Inflammatory macrophage (primary cell): ENCODE data around the gene ODAD4.

Source experiments
- DNase-seq, 2 donors: peaks; one replicate each; pipeline ENCODE4 v3.0.0-alpha.2; 2020 to 2022

ODAD4 gene

DNA sequence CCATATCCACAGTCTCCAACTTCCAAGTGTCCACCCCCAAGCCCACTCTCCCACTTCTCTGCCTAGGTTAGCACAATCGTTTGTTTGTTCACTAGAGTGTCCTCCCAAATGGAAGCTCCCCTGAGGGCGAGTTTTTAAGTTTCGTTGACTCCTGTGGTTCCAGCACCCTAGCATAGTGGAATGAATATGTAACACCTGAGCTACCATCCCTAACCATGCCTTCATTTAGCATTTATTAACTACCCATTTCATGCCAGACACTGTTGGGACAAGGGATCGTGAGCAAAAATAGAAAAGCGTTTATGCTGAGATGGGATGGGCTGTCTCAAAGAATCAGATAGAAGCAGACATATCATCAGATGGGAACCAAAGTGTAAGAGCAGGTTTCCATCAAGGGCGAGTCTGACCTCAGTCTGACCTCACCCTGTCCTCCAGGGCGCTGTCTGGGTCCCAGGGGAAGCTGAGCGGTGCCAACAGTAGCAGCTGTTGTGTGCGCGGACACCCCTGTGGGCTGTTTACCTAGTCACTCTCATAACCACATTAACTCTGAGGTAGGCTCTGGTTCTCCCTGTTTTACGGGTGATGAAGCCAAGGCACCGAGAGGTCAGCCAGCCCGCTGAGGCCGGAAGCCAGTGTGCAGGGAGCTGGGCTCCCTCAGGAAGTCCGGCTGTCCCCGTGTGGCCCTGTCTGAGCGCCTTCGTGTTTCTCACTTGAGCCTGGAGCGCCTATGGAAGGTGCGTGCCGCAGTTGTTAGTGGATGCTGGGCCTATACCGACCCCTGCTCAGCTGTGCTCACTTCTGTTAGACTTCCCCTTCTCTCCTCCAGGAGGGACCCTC is 42.4 kb downstream of the ODAD4 start:
- DNase-seq, result no peak

DNA sequence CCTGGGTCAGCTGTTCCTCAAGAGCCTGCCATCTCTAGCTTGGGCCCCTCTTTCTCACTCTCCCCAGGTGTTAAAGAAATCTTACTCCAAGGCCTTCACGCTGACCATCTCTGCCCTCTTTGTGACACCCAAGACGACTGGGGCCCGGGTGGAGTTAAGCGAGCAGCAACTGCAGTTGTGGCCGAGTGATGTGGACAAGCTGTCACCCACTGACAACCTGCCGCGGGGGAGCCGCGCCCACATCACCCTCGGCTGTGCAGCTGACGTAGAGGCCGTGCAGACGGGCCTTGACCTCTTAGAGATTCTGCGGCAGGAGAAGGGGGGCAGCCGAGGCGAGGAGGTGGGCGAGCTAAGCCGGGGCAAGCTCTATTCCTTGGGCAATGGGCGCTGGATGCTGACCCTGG is 43.0 kb downstream of the ODAD4 start:
- no peak for DNase-seq

DNA sequence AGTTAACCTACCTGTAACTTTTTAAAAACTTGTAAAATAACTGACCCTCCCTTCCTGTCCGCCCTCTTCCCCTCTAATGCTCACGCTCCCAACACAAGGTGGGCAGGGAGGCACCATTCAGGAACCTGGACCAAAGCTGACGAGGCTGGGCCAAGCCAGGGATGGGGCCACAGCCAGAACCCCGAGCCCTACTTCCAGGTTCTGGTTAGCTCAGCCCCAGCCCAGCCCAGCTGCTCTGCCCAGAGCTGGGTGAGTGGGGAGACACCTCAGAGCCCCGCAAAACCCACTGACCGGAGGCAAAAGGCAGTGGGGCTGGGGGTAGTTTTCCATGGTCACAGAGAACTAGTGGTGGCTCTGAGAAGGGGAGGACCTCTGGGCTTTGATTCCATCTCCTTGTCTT is 43.6 kb downstream of the ODAD4 start:
- DNase-seq, result no peak

DNA sequence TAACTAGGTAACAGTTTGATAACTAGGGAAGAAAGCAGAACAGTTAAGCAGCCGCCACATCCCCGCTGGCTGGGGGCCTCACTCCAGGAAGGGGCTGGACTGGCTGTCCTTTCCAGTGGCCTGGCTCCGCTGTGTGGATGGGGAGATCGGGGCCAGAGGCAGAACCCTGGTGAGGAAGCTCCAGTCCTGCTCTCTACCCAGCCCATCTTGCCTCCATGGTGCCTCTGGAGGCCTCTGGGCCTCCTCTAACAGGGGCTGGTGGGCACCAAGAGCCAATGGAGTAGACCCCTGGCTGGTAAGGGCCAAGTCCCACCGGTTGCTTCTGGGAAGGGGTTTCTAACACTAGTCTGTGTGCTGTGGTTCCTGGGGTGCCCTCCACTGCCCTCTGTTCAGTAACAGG is 44.2 kb downstream of the ODAD4 start:
- no peak for DNase-seq

DNA sequence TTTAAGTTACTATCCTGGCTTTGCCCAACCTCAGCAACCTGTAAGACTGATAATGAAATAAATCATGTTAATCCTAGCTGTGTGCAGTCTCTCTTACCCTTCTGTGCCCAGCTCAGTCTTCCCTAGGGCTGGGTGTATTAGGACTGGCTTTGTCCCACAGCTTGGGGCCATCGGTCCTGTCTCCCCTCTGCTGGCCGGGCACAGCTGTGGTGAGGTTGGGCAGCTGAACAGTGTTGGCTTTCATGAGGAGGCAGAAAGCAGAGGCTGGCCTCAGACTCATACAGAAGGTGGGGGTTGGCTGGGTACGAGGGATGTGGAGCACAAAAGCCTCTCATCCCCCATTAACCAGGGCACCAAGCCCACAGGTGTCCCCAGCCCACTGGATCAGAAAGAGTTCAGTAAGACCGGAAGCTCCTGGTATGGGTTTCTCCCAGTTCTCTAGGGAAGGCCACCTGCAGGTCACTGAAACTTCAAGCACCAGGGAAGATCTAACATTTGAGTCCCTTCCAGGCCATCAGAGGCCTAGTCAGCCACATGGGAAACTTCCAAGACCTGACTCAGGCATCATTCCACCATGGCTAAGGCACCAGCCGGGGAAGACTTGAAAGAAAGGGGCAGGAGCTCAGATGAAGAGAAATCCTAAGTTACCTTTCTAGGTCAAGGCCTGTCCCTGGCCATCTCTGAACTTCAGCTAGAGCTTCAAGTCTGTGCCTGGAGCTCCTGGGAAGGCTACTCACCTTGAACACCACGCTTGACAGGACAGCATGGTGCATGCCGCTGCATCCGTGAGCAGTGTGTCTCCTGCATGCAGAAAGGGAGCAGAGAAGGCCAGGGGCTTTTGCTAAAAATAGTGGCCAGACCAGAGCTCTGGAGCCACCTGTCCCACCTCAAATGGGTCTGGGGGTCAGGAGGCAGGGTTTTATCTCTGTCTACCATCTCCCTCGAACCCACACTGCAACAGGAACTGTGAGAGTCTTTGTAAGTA is 45.0 kb downstream of the ODAD4 start:
- DNase-seq, result no peak

DNA sequence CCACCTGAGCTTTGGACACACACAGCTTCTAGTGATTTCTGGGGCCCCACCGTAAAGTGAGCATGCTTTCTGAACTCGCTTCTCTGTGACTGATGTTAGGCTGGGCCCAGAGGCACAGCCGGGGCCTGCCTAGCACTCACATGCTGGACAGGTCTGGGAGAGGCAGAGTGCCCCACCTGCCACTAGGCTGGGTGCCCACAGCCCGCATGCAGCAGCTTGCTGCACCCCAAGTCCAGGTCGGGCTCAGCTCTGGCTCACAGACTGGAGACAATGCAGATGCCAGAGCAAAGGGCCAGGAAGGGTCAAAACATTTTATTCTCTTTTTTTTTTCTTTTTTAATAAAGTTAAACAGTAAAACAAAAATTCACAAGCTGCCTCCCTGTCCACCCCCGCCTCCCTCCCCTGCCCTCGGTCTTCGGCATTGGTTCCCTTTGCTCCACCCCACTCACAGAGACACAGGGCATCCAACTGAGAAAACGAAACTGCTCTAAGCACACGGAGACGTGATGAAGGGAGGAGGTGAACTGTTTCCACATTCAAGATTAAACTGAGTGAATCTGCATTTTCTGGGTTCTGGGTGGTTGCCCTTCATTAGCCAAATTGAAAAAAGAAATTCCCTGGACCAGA is 45.8 kb downstream of the ODAD4 start:
- DNase-seq, result no peak

DNA sequence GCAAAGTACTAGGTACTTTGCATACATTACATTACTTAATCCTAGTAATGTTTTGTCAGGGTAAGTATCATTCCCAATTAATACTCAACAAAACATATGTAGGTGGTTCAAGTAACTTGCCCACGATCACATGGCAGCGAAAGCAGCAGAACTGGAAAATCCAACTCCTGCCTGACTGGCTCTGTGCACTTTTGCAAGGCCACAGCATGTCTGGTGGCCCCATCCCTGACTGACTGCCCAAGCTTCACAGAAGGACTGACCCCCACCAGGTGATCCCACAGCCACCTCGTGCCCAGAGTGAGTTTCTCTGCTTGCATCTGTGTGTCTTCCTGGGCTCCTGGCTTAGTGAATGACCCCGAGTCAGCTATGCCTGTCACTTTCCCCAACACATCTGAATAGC is 47.6 kb downstream of the ODAD4 start:
- DNase-seq, result no peak

DNA sequence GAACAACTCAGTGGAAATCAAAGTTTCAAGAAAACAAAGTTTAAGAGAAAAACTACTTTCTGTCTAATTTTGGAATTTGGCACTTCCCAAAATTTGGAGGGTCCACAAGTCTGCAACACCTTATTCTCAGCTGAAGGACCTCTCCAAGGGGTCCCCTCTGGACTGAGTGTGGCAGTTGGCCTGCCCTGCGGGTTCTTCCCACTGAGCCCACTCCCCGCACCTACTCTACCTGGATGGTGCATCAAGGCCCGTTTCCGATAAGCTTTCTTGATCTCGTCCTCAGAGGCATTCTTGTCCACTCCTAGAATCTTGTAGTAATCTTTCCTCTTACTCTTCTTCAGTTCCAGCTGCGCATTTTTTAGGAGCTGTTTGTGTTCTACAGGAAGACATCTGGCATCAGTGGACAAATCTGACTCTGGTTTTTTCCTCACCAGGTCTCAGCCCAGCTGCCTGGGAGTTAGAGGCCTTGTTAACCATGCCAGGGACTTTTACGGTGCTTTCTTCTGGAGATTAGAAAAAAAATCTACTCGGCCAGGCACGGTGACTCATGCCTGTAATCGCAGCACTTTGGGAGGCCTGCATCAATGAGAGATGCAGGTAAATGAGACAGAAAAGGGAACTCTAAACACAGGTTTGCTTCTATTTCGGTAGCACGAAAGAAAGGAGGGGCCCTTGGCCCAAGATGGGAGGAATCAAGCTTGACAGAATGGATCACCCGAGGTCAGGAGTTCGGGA is 51.8 kb downstream of the ODAD4 start:
- DNase-seq, result no peak

DNA sequence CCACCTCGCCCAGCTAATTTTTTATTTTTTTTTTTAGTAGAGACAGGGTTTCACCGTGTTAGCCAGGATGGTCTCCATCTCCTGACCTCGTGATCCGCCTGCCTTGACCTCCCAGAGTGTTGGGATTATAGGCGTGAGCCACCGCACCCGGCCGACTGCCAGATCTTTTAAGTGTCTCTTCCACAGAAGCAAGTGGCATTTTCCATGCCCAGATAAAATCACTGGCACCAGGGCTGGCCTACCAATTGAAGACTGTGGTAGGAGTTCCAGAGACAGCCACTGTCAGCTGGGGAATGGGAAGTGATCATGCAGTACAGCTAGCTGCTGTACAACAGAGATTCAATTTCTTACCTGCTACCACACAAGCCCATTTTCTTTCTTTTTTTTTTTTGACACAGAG is 54.0 kb downstream of the ODAD4 start:
- no peak for DNase-seq

DNA sequence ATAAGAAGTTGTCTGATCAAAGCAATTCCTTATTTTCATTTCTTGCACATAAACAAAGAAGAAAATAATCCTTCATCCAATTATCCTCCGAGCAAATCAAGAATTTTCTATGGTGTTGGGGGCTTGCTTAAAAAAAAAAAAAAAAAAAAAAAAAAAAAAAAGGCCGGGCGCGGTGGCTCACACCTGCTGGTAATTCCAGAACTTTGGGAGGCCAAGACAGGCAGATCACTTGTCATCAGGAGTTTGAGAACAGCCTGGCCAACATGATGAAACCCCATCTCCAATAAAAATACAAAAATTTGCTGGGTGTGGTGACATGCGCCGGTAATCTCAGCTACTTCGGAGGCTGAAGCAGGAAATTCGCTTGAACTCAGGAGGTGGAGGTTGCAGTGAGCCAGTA is 55.5 kb downstream of the ODAD4 start:
- no peak for DNase-seq

DNA sequence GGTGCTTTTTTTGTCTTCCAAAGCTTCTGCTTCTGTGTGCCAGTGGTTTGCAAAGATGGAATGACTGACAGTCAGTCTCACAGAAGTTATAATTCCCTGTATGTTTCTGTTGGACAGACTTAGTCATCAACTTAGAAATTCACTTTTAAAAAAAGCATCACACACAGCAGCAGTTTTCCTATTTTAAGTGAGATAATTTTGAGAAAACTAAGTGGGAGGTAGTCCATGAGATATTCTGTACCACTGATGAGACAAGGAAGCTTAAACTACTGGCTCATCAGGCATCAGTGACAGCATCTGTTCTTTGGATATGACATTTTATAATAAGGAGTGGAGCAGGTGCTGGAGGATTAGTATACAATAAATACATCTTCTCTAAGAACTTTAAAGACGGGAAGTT is 56.2 kb downstream of the ODAD4 start:
- no peak for DNase-seq

DNA sequence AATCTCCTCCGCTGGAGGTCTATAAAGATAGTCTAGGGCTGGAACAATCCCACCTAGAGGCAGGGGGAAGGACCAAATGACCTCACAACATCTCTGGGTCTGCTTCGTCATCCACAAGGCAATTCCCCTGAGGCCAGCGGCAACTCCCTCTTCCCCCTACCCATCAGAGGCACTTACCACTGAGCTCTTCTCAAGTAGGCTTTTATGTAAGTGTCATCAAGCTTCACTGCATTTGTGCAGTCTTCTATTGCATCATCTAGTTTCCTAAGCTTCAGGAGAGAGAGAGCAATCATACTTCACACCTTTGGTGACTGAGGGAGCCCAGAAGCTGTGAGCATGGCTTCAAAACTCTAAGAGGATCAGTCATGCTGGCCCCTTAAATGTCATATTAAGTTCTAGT is 57.2 kb downstream of the ODAD4 start:
- DNase-seq, result no peak

DNA sequence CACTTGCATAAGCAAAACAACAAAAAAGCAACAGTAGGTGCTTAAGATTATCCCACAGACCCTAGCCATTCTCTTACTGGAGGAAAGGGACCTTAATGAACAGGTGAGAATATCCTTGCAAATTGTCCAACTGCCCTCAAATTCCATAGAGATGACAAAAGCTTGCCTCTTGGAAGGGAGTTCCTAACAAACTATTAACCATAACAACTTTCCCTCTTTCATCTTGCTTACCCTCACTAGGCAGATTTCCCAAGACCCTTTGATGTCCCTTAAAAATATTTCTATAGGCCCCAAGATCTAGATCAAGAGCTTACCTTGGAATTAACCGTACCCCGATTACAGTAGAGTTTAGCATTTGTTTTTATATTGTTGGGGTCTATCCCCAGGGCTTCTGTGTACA is 58.0 kb downstream of the ODAD4 start:
- DNase-seq, result no peak

DNA sequence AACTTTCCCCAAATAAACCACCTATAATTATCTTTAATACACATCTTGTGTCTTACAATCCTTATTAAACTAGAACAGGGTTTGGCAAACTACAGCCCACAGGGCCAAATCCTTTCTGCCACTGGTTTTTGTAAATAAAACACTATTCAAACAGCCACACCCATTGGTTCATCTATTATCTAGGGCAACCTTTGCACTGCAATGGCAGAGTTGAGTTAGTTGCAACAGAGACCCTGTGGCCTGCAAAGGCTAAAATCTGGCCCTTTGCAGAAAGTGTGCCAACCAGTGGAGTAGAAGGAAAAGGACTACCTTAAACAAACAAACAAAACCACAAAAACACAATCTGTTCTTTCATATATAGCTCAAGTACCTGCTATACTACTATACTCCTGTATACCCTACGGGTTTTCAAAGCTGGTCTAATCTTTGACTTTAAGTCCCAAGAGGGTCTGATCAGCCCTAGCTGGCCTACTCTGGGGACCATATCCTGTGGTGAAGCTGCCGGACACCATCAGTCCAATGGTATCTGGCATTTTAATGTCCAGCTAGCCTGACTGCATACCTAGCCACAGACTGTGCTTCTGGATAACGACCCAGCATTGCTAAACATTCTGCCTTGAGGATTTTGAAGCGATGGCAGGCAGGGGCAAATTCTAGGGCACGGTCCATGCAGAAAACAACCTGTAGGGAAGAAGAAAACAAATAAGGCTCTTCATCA is 59.4 kb downstream of the ODAD4 start:
- DNase-seq, result no peak

DNA sequence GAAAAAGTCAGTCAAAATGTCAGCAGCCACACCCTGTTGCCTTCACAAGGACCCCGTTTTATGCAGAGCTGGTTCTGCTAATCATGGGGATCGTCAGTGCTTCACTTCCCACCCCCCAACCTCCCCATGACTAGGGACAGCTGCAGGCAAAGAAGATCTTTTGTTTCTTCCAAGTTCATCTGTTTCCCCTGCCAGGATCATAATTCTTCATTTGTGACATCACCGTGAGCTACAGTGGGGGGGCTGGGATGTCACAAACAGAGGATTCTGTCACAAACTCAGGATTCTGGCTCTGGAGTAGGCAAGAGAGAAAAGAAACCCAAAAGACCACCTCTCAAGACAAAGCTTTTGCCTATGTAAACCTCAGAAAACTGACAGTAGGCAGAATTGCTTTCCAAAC is 62.2 kb downstream of the ODAD4 start:
- no peak for DNase-seq

DNA sequence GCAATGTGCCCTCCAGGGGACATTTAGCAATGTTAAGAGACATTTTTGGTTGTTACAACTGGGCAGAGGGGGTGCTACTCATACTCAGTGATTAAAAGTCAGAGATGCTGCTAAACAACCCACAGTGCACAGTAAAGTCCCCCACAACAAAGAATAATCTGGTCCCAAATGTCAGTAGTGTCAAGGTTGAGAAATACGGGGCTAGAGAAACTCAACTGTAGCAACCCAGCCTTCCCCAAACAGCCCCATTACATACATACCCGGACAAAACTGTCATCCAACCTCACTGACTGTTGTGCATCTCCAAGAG is 66.4 kb downstream of the ODAD4 start:
- DNase-seq, result no peak

DNA sequence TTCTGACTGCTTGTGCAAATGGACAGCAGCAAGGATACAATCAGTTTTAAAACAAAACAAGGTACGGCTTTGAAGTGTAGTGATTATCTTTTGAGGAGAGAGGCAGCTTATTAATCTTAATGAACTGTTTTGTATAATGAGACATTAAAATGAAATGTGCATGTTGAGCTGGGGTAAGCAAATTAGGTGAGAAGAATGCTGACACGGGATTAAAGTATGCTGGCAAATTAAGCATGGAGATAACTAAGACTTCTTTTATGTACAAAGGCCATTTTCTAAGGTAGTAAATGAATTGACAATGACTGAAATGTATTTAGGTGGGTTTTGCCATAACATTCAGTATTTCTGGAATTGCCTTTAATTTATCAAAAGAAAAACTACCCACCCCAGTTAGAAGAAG is 68.1 kb downstream of the ODAD4 start:
- no peak for DNase-seq

DNA sequence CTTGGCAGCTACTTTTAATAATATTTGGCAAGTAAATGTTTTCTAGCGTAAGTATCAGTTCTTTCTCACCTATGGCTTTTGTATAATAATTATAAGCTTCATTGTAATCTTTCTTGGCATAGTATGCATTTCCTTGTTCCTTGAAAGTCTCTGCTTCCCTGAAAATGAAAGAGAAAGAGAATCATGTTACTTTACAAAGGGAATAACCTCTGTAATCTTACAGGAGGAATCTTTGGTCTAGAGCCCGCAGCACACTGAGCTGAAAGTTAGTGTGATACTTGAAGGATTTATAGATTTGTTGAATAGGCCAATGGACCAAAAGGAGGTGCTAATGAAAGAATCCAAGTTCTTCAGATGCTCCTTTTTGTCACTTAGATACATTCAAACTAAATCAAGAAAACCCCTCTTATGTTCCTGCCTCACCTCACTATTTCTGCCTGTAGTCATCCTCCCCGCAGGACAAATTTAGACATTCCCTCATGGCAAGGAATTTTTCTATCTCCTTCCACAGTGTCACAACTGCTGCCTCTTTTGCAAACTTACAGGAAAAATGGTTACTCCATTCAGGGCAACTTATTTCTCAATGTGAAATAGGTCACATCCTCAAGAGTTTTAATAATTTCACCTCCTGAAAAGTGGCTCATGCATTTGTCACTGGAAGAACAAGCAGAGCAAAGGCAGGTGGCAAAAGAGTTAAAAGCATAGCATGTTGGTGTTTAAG is 70.2 kb downstream of the ODAD4 start:
- DNase-seq, result no peak

DNA sequence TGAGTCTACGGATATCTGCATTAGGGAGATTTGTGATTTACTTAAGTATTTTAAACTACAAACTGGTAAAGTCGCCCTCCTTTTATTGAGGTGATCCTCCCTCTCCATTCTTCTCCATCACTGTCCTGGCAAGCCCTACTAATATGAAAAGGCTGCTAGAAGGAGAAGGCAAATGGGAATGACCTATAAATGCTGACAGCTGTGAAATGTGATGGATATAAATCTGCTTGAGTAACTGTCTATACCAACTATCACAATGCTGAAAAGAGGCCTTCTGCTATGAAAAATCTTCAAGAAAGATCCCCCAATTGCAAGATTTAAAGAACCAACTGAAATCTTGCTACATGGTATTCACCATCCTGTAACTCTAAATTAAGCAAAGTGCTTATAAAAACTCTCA is 71.3 kb downstream of the ODAD4 start:
- no peak for DNase-seq

DNA sequence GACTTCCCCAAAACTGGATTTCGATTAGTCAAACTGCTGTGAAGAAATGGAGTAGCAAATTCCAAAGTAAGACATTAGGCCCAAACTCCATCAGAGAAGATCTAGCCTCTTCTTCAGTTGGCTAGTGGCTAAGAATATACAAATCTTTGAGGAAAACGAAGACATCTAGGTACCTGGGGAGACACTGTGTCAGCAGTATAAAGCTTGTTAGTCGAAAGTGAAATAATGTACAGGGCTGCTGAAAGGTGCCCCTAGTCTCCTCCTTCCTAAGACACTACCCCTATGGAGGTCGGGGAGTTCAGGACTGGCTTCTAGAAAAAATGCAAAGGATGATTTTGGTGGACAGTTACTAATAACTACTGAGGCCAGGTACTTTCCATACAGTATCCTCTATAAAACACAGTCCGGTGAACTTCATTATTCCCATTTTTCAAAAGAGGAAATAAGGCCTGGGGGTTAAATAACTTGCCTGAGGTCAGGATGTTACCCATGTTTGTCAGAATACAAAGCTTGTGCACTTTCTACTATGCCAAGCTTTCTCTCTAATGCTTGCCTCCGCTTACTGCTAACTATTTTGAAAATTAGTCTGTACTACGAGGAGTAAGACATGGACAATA is 71.9 kb downstream of the ODAD4 start:
- DNase-seq, result no peak

DNA sequence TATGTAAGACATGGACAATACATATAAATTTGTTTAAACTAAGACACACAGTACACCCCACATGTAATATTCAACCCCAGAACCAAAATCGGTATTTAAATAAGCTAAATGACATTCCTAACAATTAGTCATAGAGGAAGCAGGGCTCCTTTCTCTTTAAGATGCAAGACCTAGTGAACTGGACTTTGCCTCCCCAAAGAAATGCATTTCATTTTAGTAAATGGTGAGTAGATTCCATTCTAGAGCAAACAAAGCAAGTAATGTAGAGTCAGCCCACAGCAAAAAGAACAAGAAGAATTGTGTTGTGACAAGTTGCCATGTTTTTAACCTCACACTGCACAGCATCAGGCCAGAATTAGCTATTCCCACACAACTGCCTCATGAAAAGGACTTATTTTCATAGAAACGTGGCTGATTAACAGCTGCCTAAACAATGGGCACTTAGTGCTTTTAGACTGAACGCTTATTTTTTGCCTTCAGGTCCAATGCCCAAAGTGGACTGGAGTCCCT is 72.4 kb downstream of the ODAD4 start:
- no peak for DNase-seq
